Osteocyte (in vitro differentiated cells): ENCODE results near the gene ANKS1B. TPM values are rescaled to one million over a fixed set of nuclear protein-coding genes. Genes with fewer than 3 reads are reported as not detected.

Experiments used
- DNase-seq: peaks from one replicate; pipeline ENCODE4 v3.0.0; 2021; ENCODE audit warnings: mixed read lengths; ENCODE audit not compliant: unreplicated experiment; ENCODE audit errors: extremely low spot score
- H3K27ac Mint-ChIP-seq: one replicate; pipeline ENCODE4 v1.8.0; 2021; ENCODE audit warnings: mild to moderate bottlenecking, mixed read lengths; ENCODE audit not compliant: unreplicated experiment
- H3K27me3 Mint-ChIP-seq: one replicate; pipeline ENCODE4 v1.8.0; 2021; ENCODE audit warnings: mixed read lengths; ENCODE audit not compliant: unreplicated experiment
- H3K36me3 Mint-ChIP-seq: one replicate; pipeline ENCODE4 v1.8.0; 2021; ENCODE audit warnings: mixed read lengths; ENCODE audit not compliant: unreplicated experiment
- H3K4me1 Mint-ChIP-seq: one replicate; pipeline ENCODE4 v1.8.0; 2021; ENCODE audit warnings: mixed read lengths; ENCODE audit not compliant: unreplicated experiment
- H3K4me3 Mint-ChIP-seq: one replicate; pipeline ENCODE4 v1.8.0; 2021; ENCODE audit warnings: mild to moderate bottlenecking, moderate library complexity, mixed read lengths; ENCODE audit not compliant: unreplicated experiment
- H3K9me3 Mint-ChIP-seq: one replicate; pipeline ENCODE4 v1.8.0; 2021; ENCODE audit warnings: mixed read lengths; ENCODE audit not compliant: unreplicated experiment
- total RNA-seq: library from RNA; stranded (reverse); gene quantifications from 2 replicates; pipeline ENCODE4 v1.2.1, GENCODE V29; 2021
- TF ChIP-seq, protein P1 (sequence below): fragments of 200-600 bp; sonication (generic); IDR thresholded peaks from 2 replicates; pipeline ENCODE4 v1.5.0; 2021; ENCODE audit warnings: antibody characterized with exemption, mild to moderate bottlenecking, moderate library complexity

Gene ANKS1B
- total RNA-seq, 1 donor from 2014 or later: 0.70 TPM

DNA sequence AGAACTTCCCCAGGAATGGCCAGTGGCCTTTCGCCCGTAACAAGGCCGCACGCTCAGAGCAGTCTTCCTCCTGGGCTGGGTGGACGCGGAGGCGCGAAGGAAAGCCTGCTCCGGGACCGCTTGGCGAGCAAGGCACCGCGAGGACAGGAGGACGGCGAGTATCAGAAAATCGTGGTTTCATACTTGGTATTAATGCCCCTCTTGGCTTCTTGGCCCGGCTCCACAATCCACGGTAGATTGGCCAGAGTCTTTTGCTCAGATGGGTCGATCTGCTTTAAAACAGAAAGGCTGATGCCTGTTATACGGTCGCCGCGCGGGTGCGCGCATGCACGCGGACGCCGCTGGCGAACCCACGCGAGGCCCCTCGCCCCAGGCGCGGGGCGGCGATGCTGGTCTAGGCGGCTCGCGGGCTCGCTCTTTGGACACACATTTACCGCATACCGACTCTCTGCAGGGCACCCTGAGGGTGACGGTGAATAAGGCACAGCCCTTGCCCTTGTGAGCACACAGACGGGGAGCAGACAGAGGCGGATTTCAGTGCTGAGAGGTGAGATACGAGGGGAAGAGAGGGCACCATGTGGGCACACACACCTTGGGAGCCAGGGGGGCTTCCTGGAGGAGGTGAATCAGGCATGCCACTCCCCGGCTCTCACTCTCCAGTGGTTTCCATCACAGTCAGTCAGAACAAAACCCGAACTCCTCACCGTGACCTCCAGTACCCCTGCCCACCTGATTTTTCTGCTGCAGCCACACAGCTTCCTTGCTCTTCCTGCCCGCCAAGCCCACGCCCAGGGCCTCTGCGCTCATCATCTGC, 1239.0 kb downstream of the ANKS1B start:
- Mint-ChIP-seq H3K9me3 (no peaks in the 10 kb centered on the region), H3K36me3 (no peaks in the 10 kb centered on the region), H3K27ac (no peak overlapping the region), H3K4me3 (peak overlapping the region; percentile 53), H3K4me1 (peaks cover 8% of the 10 kb centered on the region), H3K27me3 (peaks cover 7% of the 10 kb centered on the region)
- TF ChIP-seq, protein P1, sequence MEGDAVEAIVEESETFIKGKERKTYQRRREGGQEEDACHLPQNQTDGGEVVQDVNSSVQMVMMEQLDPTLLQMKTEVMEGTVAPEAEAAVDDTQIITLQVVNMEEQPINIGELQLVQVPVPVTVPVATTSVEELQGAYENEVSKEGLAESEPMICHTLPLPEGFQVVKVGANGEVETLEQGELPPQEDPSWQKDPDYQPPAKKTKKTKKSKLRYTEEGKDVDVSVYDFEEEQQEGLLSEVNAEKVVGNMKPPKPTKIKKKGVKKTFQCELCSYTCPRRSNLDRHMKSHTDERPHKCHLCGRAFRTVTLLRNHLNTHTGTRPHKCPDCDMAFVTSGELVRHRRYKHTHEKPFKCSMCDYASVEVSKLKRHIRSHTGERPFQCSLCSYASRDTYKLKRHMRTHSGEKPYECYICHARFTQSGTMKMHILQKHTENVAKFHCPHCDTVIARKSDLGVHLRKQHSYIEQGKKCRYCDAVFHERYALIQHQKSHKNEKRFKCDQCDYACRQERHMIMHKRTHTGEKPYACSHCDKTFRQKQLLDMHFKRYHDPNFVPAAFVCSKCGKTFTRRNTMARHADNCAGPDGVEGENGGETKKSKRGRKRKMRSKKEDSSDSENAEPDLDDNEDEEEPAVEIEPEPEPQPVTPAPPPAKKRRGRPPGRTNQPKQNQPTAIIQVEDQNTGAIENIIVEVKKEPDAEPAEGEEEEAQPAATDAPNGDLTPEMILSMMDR: no peak
- peak; percentile 78 for DNase-seq

DNA sequence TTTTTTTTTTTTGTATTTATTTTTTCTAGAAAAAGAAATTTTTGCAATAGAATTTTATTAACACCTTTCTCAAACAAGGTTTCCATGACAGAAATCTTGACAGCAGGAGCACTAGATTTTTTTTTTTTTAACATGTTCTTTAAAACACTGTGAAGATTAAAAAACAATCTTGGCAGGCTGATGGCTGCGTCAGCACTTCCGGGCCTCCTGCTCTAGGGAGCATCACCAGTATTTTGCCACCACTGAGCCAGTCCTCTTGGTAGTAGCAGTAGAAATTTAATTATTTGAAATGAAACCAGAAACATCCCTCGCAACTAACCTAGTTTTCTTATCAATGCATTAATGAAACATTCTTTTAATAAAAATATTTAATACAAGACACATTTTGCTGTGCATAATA, 1240.1 kb downstream of the ANKS1B start:
- peaks cover 8% of the 10 kb centered on the region for H3K4me1 Mint-ChIP-seq
- TF ChIP-seq, protein P1: no peak

DNA sequence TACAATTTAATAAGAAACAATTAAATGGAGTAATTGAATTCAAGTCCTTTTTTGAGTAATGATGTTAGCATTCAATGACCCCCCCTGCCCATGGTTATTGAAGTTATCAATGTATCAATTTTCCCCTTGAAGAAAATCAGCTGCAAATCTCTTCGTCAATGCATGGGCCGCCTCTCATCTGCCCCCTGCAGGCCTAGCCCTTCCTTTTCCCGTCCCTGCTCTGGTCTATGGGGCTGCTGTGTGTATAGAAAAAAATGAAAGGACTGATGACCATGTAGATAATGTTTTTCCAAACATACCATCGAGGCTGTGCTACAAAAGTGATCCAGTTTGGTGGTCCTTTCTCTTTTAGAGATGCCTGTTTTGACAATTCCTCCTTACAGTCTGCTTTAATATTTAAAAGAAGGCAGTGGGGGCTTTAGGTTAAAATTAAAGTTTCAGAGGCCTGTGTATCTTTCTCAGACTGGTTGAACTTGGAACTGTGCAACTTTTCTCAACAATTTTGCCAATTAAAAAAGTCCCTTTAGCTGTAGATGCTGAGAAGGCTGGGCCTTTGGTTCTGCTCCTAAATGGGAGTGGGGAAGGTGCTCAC, 1241.3 kb downstream of the ANKS1B start:
- Mint-ChIP-seq H3K27ac (no peak overlapping the region), H3K27me3 (peaks cover 7% of the 10 kb centered on the region), H3K9me3 (no peaks in the 10 kb centered on the region), H3K4me3 (no peak overlapping the region), H3K36me3 (no peaks in the 10 kb centered on the region), H3K4me1 (peaks cover 8% of the 10 kb centered on the region)
- TF ChIP-seq, protein P1: peak; percentile 60
- DNase-seq: no peak

More for the DNA sequence above, 1240.1 kb downstream of the ANKS1B start:
- H3K9me3 Mint-ChIP-seq: no peaks in the 10 kb centered on the region
- no peak for DNase-seq
- H3K36me3 Mint-ChIP-seq: no peaks in the 10 kb centered on the region
- no peak overlapping the region for H3K27ac Mint-ChIP-seq
- no peak overlapping the region for H3K4me3 Mint-ChIP-seq
- H3K27me3 Mint-ChIP-seq: peaks cover 7% of the 10 kb centered on the region

DNA sequence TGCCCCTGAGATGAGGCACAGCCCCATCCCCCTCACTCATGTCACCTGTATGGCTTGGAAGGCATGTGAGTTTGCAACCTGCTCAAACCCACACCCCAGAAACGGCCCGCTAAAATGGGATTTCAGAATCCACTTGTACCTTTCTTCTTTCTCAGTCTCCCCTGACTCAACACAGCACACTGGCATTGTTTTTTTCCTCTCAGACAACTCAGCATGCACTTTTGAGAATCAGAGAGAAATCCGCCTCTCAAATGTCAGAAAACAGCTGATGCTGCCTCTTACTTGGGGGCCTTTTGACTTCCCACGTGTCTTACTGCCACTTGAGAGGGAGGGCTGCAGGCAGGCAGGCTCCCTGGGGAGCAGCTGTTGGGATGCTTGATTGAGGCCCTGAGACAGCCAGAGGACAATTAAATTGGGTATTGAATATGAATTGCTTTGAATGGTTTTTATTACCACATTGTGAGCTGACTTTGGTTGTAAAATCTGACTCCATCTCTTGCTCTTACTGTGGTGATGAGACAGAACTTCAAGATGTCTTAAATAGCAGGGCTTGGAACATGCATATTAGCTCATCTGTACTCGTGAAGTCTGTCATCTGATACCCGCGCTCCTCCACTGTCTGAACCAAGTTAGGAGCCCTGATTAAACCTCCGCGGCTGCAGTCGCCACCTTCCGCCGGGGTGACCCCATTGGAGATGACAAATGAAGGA, 1243.0 kb downstream of the ANKS1B start:
- Mint-ChIP-seq H3K9me3 (no peaks in the 10 kb centered on the region), H3K27ac (no peak overlapping the region), H3K27me3 (peaks cover 4% of the 10 kb centered on the region), H3K4me1 (peaks cover 15% of the 10 kb centered on the region), H3K36me3 (no peaks in the 10 kb centered on the region), H3K4me3 (no peak overlapping the region)
- TF ChIP-seq, protein P1: no peak
- DNase-seq: peak; percentile 73

DNA sequence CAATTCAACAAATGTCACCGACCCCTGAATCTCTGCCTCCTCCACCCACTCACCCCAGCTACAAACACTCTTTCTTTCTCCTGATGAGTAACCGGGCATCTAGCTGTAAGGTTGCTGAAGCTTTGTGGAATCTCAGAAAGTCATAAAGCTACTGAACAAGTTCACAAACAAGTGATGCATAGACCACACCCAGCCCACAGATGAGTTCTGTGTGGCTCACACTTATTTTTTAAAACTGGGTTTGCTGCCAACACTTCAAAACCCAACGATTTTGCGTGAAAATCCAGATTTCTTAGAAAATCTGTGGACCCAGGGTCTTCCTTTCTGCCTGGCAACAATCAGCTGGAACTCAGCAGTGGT, 1243.6 kb downstream of the ANKS1B start:
- DNase-seq: no peak
- Mint-ChIP-seq H3K36me3 (peaks cover 4% of the 10 kb centered on the region), H3K4me3 (no peak overlapping the region), H3K27me3 (peaks cover 3% of the 10 kb centered on the region), H3K27ac (no peak overlapping the region), H3K4me1 (peaks cover 21% of the 10 kb centered on the region), H3K9me3 (no peaks in the 10 kb centered on the region)
- TF ChIP-seq, protein P1: no peak
